Thymus (tissue), 11 donors: ENCODE measurements around the gene EPS8. TPM values are rescaled to one million over a fixed set of nuclear protein-coding genes. Genes with fewer than 3 reads are reported as not detected.

Experiments
- DNase-seq, 9 donors: peaks; one replicate each; pipeline ENCODE4 v3.0.0-alpha.2; 2013; ENCODE audit warnings: low spot score in 9 of 9, low read depth in 6 of 9, missing footprints in 1 of 9
- H3K27ac ChIP-seq, 2 donors: one replicate each; pipeline ENCODE4 v1.5.1; 2013; ENCODE audit warnings: control low read depth in 1 of 2, low read depth in 1 of 2, low read length in 1 of 2, mild to moderate bottlenecking in 1 of 2, moderate library complexity in 1 of 2
- H3K27me3 ChIP-seq, 2 donors: one replicate each; pipeline ENCODE4 v1.5.1; 2013; ENCODE audit warnings: low read length in 1 of 2; ENCODE audit not compliant: control insufficient read depth in 2 of 2, insufficient read depth in 1 of 2
- H3K36me3 ChIP-seq, 2 donors: one replicate each; pipeline ENCODE4 v1.5.1; 2013; ENCODE audit warnings: low read length in 1 of 2, mild to moderate bottlenecking in 1 of 2, moderate library complexity in 1 of 2; ENCODE audit not compliant: control insufficient read depth in 2 of 2, insufficient read depth in 2 of 2
- H3K4me1 ChIP-seq, 2 donors: one replicate each; pipeline ENCODE4 v1.5.1; 2013; ENCODE audit warnings: low read length in 2 of 2; ENCODE audit not compliant: control insufficient read depth in 2 of 2, insufficient read depth in 2 of 2
- H3K4me3 ChIP-seq, 2 donors: one replicate each; pipeline ENCODE4 v1.5.1; 2013; ENCODE audit warnings: low read length in 2 of 2, control low read depth in 1 of 2, mild to moderate bottlenecking in 1 of 2
- H3K9me3 ChIP-seq, 2 donors: one replicate each; pipeline ENCODE4 v1.5.1; 2013; ENCODE audit warnings: low read length in 1 of 2, mild to moderate bottlenecking in 1 of 2; ENCODE audit not compliant: control insufficient read depth in 2 of 2, insufficient read depth in 1 of 2
- WGBS: extraction: QIAGEN DNeasy Blood & Tissue Kit; methylation state at CpG from one replicate; pipeline ENCODE4 v1.1.7; 2013; 5-methylcytosine and 5-hydroxymethylcytosine counted together
- polyA plus RNA-seq: library from polyadenylated mRNA; stranded (reverse); fragments of 200-250 nt; gene quantifications from one replicate; pipeline ENCODE4 v1.2.3, GENCODE V29; 2013
- total RNA-seq: library from RNA; stranded (reverse); fragments of 120-200 nt; gene quantifications from one replicate; pipeline ENCODE4 v1.2.4, GENCODE V29; 2013
- donor health status: healthy.

EPS8 gene
- total and polyA plus RNA-seq, 2 donors, result 3.7 to 9.2 TPM

DNA sequence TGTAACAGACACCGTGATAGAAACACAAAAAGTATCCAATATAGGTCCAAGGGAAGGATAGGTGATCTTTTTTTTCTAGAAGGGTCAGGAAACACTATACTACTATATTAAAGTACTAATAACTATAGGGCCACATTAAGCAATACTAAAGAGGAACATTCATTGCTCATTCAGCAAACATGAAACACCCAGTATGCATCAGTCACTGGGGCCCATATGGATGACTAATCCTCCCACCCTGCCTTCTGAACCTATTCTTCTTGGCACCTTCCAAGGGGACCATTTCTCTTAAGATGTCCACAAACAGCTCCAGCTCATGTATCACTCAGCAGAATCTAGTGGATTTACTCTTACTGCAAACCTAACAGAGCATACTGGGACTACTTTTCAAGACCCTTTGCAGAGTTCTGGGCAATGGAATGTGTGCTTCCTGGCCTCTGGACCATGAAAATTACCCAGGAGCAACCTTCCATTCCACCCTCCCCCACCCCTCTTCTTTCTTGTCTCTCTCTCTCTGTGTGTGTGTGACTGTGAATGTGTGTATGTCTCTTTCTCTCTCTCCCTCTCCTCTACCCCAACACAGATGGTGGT lies 187.9 kb downstream of the EPS8 start:
- H3K9me3 ChIP-seq, result no peaks in the 10 kb centered on the region
- H3K27ac ChIP-seq, result no peak overlapping the region
- no peak overlapping the region for H3K4me3 ChIP-seq
- DNase-seq, result no peak
- H3K4me1 ChIP-seq, result no peaks in the 10 kb centered on the region
- no peaks in the 10 kb centered on the region for H3K27me3 ChIP-seq
- WGBS, result 96% methylated on average over 1 of the region's 1 CpG
- no peaks in the 10 kb centered on the region for H3K36me3 ChIP-seq

DNA sequence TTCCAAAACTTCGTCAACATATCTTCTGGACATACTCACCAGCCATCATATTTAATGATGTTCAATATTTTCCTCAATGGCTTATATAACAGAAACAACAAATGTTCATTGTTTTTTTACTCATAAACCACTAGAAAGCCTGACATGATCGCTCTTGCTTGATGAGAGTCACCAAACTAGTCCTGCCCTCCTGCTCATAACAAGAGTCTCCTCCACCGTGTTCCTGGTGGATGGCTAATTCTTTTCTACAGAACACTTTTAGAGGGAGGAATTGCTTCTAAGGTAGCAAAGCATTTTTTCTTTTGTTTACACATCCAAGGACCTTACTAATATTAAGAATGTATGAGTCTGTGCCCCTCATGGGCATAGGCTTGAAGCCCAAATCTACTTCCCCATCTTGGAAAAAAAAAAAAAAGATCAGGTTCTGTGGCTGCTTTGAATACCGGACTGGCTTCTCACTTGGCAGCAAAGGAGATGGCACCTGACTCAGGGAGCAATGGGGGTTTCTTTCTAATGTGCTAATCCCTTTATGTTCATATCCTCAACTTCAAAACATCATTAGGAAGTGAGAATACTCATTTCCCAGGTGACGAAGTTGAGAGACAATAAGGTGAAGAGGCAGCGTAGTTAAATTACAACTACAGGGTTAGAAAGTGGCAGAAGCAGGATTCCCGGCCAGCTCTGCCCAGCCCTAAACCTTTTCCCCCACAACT lies 188.8 kb downstream of the EPS8 start:
- Histone ChIP-seq H3K36me3 (no peaks in the 10 kb centered on the region), H3K4me3 (no peak overlapping the region), H3K27ac (no peak overlapping the region), H3K9me3 (no peaks in the 10 kb centered on the region), H3K27me3 (no peaks in the 10 kb centered on the region), H3K4me1 (no peaks in the 10 kb centered on the region)
- 86% methylated on average over 7 of the region's 7 CpGs for WGBS
- DNase-seq, result no peak

DNA sequence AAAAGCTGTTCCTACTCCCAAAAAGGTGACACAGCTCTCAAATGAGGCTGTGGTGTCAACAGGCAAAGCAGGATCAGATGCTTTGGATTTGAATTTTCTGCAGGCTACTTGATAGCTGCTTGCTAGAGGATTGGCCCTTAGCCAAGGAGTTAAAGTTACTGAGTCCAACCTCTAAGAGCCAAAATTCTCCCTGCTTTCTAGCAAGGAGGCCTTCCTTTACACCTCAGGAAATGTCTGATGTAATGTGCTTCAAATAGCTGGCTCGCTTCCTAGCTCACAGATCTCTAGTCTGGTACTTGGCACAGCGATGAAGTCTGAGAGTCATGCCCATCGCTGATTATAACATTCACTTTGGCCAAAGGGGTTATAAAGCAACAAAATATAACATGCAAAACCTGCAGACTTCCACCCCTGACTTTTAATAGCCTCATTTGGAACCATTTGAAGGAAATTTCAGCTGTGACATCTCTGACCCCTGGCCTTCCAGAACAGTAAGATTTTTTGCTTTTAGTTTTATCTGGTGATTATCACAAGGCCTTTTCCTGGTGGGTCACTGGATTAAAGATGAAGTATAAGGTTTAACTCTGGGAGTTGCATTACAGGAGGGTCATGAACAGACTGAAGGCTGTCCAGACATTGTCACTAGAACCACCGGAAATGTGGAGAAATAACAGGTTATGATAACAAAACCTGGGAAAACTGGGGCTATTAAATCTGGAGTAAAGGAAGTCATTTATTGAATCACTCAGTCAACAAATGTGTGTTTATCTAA lies 189.7 kb downstream of the EPS8 start:
- peak overlapping the region in 1 of 2 donors; percentile 7 for H3K27ac ChIP-seq

DNA sequence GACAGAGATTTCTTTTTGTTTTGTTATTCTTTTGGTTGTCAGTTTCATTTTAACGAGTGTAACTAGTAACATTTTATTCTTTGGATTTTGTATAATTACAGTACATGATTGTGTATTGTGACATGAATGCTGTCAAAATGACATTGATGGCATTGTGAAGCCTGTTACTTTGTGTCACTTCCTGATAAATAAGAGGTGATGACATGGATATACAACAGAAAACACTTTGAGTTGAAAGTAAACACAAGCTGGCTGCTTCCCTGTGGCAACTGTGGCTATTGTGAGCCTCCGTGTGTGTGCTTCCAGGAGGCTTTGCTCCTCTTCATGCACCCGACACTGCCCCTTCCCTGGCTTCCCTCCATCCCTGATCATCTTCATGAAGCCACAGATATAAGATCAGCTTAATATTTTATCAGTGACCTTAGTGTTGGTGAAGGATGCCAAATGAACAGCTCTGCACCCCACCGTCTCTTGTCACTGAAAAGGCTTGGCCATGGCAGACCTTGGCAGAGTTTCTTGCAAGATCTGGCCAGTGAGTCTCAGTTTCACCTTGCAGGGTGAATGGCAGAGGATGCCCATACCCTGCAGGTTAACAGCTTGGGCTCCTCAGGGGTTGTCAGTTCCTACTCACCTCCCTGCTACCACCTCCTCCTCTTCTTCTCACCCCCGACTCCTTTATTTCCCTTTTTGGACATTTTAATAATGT lies 191.9 kb downstream of the EPS8 start:
- WGBS, result 83% methylated on average over 5 of the region's 5 CpGs
- no peaks in the 10 kb centered on the region for H3K36me3 ChIP-seq
- no peak overlapping the region for H3K4me3 ChIP-seq
- H3K27ac ChIP-seq, result no peak overlapping the region
- H3K9me3 ChIP-seq, result no peaks in the 10 kb centered on the region
- no peaks in the 10 kb centered on the region for H3K4me1 ChIP-seq
- no peak for DNase-seq
- H3K27me3 ChIP-seq, result no peaks in the 10 kb centered on the region

More for the DNA sequence above, 189.7 kb downstream of the EPS8 start:
- H3K36me3 ChIP-seq, result no peaks in the 10 kb centered on the region
- no peaks in the 10 kb centered on the region for H3K27me3 ChIP-seq
- H3K4me1 ChIP-seq, result no peaks in the 10 kb centered on the region
- DNase-seq, result peak in 3 of 9 donors; percentile 5 to 22 (median 6)
- WGBS, result 75% methylated on average over 4 of the region's 4 CpGs
- H3K4me3 ChIP-seq, result no peak overlapping the region
- H3K9me3 ChIP-seq, result no peaks in the 10 kb centered on the region

DNA sequence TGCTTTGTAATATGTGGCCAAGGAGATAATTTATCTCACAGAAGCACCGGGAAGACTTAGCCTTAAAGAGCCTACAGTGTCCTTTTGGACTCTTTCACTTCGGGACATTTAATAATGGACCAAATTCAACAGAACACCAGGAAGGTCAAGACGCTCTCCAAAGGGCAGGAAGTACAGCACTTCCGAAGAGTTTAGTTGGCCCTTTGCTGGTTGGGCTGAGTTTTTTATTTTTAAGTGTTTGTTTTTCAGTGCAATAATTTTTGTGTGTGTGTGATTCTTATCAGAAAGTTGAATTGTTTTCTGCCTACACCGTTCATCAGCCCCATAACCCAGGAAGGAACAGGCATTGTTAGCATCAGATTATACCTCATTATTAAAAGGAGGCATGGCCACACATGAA lies 193.0 kb downstream of the EPS8 start:
- Histone ChIP-seq H3K27ac (no peak overlapping the region), H3K4me3 (no peak overlapping the region), H3K27me3 (no peaks in the 10 kb centered on the region), H3K4me1 (no peaks in the 10 kb centered on the region), H3K9me3 (no peaks in the 10 kb centered on the region), H3K36me3 (no peaks in the 10 kb centered on the region)
- no peak for DNase-seq
- WGBS, result 88% methylated on average over 5 of the region's 5 CpGs

DNA sequence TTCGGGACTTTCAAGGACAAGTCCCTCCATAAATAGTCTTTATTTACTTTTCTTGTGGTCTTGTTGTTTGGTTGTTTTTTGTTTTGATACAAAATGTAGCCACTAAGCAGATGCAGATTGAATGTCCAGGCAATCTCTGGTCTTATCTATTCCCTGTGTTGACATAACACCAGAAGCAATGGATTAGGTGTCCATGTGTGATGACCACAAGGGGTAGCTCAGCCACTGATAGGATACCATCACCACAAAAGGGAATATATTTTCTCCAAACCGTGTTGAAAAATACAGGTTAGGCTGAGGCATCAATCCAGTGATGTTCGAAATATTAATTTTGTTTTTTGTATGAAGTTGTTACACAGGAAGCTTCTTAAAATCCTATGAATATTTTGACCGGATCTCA lies 196.3 kb downstream of the EPS8 start:
- H3K4me1 ChIP-seq, result no peaks in the 10 kb centered on the region
- no peaks in the 10 kb centered on the region for H3K27me3 ChIP-seq
- DNase-seq, result no peak
- H3K36me3 ChIP-seq, result no peaks in the 10 kb centered on the region
- 91% methylated on average over 4 of the region's 4 CpGs for WGBS
- H3K4me3 ChIP-seq, result no peak overlapping the region
- H3K9me3 ChIP-seq, result no peaks in the 10 kb centered on the region
- H3K27ac ChIP-seq, result no peak overlapping the region

DNA sequence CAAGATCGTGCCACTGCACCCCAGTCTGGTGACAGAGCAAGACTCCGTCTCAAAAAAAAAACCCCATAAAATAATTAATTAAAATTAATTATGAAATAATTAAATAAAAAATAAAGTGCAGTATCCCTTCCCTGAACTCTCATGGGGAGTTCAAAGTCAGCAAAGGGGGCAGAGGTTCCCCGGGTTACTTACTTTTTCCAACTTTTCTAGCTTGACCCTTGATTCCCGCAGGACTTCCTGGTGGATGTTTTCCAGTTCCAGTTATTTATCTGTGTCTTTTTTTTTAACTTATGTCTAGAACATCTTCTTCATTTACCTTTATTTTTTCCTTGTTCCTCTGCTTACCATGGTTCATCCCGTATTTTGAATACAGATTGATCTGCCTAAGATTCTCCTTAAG lies 197.4 kb downstream of the EPS8 start:
- no peak for DNase-seq
- Histone ChIP-seq H3K27me3 (no peaks in the 10 kb centered on the region), H3K9me3 (no peaks in the 10 kb centered on the region), H3K27ac (no peak overlapping the region), H3K36me3 (no peaks in the 10 kb centered on the region), H3K4me1 (no peaks in the 10 kb centered on the region), H3K4me3 (no peak overlapping the region)
- WGBS, result 98% methylated on average over 5 of the region's 5 CpGs

DNA sequence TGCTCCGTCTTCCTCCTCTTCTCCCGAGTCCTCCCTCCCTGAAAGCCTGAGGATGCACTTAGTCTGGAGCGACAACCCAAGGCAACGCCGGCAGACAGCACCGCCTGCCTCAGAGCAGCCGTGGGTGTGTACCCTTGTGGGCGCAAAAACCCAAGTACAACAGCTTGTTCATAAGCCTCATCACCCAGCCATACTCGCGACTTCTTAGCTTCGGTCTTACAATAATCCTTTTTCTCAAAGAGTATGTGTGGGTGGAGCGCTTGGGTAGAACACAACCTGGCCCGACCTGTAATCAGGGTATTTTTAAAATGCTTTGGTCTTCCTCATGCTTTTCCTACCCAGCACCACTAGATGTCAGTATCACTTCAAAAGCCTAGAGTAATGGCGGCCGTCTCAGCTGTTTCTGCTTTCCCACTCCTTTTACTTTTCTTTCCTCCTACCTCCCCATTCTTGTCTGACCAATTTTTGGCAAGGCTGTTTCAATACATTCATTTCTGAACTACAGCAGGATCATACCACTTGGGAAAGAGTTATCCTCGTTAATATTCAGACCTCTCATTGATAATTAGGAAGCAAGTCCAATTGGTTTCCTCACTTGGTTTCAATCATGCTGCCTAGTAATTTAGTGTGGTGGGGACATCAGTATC lies 198.9 kb downstream of the EPS8 start:
- WGBS, result 19% methylated on average over 16 of the region's 16 CpGs
- DNase-seq, result peak; percentile 29 to 82 (median 53)
- no peaks in the 10 kb centered on the region for H3K36me3 ChIP-seq
- no peaks in the 10 kb centered on the region for H3K4me1 ChIP-seq
- H3K9me3 ChIP-seq, result no peaks in the 10 kb centered on the region
- H3K4me3 ChIP-seq, result no peak overlapping the region
- H3K27ac ChIP-seq, result no peak overlapping the region
- no peaks in the 10 kb centered on the region for H3K27me3 ChIP-seq
